ENCODE results near the gene PDE3B.
"Not testable (repeated sequence)": the region's sequence is repeated elsewhere in the genome, so short reads cannot be mapped to it uniquely, and the experiment has no call there.

PDE3B gene

GRCh38 chr11:14882196-14882595 lies 238.6 kb downstream of the PDE3B start:
- no peak overlapping the region for H2AK5ac ChIP-seq (ENCODE audit: low read length)
- no peak overlapping the region for H4K5ac ChIP-seq (ENCODE audit: low read length)
- peaks cover 2% of the 10 kb centered on the region for H3K79me1 ChIP-seq (ENCODE audit: low read length)
- H3K18ac ChIP-seq (ENCODE audit: low read length) = no peak overlapping the region
- no peak overlapping the region for H2BK120ac ChIP-seq (ENCODE audit: low read depth, low read length)
- no peak overlapping the region for H3K23ac ChIP-seq (ENCODE audit: low read length)
- no peak overlapping the region for H3K56ac ChIP-seq (ENCODE audit: low read length)
- no peaks in the 10 kb centered on the region for H3K36me3 ChIP-seq (ENCODE audit: control insufficient read depth, insufficient read depth, low read length)
- H3K4me2 ChIP-seq (ENCODE audit: low read length) = no peak overlapping the region
- no peaks in the 10 kb centered on the region for H3K27me3 ChIP-seq (ENCODE audit: insufficient read depth, low read length, poor library complexity)
- no peak overlapping the region for H2BK15ac ChIP-seq (replicated peaks; ENCODE audit: low read depth)
- H4K8ac ChIP-seq (ENCODE audit: low read depth, low read length) = no peak overlapping the region
- no peak overlapping the region for H3K9ac ChIP-seq (ENCODE audit: low read length)
- DNase-seq = no peak
- no peaks in the 10 kb centered on the region for H3K79me2 ChIP-seq (ENCODE audit: control insufficient read depth, insufficient read depth, low read length)
- H3K4me1 ChIP-seq (ENCODE audit: control insufficient read depth, low read depth, low read length) = no peaks in the 10 kb centered on the region
- H3K27ac ChIP-seq (ENCODE audit: low read depth, low read length) = no peak overlapping the region
- H3K4ac ChIP-seq (ENCODE audit: low read depth, low read length) = no peak overlapping the region
- H3K4me3 ChIP-seq (ENCODE audit: low read length) = no peak overlapping the region
- no peak overlapping the region for H2BK5ac ChIP-seq (ENCODE audit: low read length)
- WGBS (ENCODE audit: extremely low coverage, insufficient coverage, low lambda C conversion rate) = no CpG with 5 or more reads among the region's 1 CpG

DNA sequence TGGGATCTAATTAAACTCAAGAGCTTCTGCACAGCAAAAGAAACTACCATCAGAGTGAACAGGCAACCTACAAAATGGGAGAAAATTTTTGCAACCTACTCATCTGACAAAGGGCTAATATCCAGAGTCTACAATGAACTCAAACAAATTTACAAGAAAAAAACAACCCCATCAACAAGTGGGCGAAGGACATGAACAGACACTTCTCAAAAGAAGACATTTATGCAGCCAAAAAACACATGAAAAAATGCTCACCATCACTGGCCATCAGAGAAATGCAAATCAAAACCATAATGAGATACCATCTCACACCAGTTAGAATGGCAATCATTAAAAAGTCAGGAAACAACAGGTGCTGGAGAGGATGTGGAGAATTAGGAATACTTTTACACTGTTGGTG lies 240.1 kb downstream of the PDE3B start:
- H3K36me3 ChIP-seq (ENCODE audit: control insufficient read depth, insufficient read depth, low read length); H3K9ac ChIP-seq (ENCODE audit: low read length); H3K4me2 ChIP-seq (ENCODE audit: low read length); H3K79me1 ChIP-seq (ENCODE audit: low read length); H3K18ac ChIP-seq (ENCODE audit: low read length); H2BK15ac ChIP-seq (replicated peaks; ENCODE audit: low read depth); H3K27me3 ChIP-seq (ENCODE audit: insufficient read depth, low read length, poor library complexity); H4K5ac ChIP-seq (ENCODE audit: low read length); H3K4ac ChIP-seq (ENCODE audit: low read depth, low read length); H2AK5ac ChIP-seq (ENCODE audit: low read length); H4K8ac ChIP-seq (ENCODE audit: low read depth, low read length); H2BK120ac ChIP-seq (ENCODE audit: low read depth, low read length); H3K23ac ChIP-seq (ENCODE audit: low read length); H3K79me2 ChIP-seq (ENCODE audit: control insufficient read depth, insufficient read depth, low read length); H3K27ac ChIP-seq (ENCODE audit: low read depth, low read length); H2BK5ac ChIP-seq (ENCODE audit: low read length); H3K4me1 ChIP-seq (ENCODE audit: control insufficient read depth, low read depth, low read length); H3K56ac ChIP-seq (ENCODE audit: low read length); DNase-seq; H3K4me3 ChIP-seq (ENCODE audit: low read length): not testable (repeated sequence)
- WGBS (ENCODE audit: extremely low coverage, insufficient coverage, low lambda C conversion rate) = no CpG with 5 or more reads among the region's 1 CpG

- Histone ChIP-seq H3K56ac (ENCODE audit: low read length) (no peak overlapping the region), H3K23ac (ENCODE audit: low read length) (no peak overlapping the region), H3K4ac (ENCODE audit: low read depth, low read length) (no peak overlapping the region), H3K79me2 (ENCODE audit: control insufficient read depth, insufficient read depth, low read length) (no peaks in the 10 kb centered on the region), H3K27ac (ENCODE audit: low read depth, low read length) (no peak overlapping the region), H3K36me3 (ENCODE audit: control insufficient read depth, insufficient read depth, low read length) (no peaks in the 10 kb centered on the region), H3K27me3 (ENCODE audit: insufficient read depth, low read length, poor library complexity) (no peaks in the 10 kb centered on the region), H3K18ac (ENCODE audit: low read length) (no peak overlapping the region), H2BK120ac (ENCODE audit: low read depth, low read length) (no peak overlapping the region), H3K4me1 (ENCODE audit: control insufficient read depth, low read depth, low read length) (no peaks in the 10 kb centered on the region), H4K8ac (ENCODE audit: low read depth, low read length) (no peak overlapping the region), H2BK15ac (replicated peaks; ENCODE audit: low read depth) (no peak overlapping the region), H2BK5ac (ENCODE audit: low read length) (no peak overlapping the region), H2AK5ac (ENCODE audit: low read length) (no peak overlapping the region), H4K5ac (ENCODE audit: low read length) (no peak overlapping the region), H3K4me3 (ENCODE audit: low read length) (no peak overlapping the region), H3K9ac (ENCODE audit: low read length) (no peak overlapping the region), H3K4me2 (ENCODE audit: low read length) (no peak overlapping the region), H3K79me1 (ENCODE audit: low read length) (peaks cover 2% of the 10 kb centered on the region)
- DNase-seq = no peak
- no CpG with 5 or more reads among the region's 1 CpG for WGBS (ENCODE audit: extremely low coverage, insufficient coverage, low lambda C conversion rate)
These were observed 241.2 kb downstream of the PDE3B start for GRCh38 chr11:14884667-14885273.

DNA sequence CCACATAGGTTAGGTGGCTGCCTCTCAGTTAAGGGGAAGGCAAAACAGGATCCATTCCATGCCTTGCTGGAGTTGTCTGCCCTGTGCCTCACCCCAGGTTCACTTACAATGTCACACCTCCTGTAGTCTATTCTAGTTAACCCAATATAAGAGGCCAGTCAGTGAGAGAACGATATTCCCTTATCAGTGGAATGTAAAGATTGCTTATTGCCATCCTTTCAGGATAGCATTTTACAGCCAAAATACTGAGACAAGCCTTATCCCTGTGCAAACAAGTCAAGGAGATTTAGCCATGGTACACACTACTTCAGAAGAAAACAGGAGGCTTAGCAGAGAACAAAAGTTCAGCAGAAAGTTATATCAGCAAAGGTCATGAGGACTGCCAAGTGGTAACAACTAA lies 242.9 kb downstream of the PDE3B start:
- no peaks in the 10 kb centered on the region for H3K79me2 ChIP-seq (ENCODE audit: control insufficient read depth, insufficient read depth, low read length)
- no peak overlapping the region for H3K23ac ChIP-seq (ENCODE audit: low read length)
- H3K27me3 ChIP-seq (ENCODE audit: insufficient read depth, low read length, poor library complexity) = no peaks in the 10 kb centered on the region
- H4K8ac ChIP-seq (ENCODE audit: low read depth, low read length) = no peak overlapping the region
- no peak overlapping the region for H4K5ac ChIP-seq (ENCODE audit: low read length)
- DNase-seq = peak; percentile 49
- no peak overlapping the region for H3K4me2 ChIP-seq (ENCODE audit: low read length)
- H2BK5ac ChIP-seq (ENCODE audit: low read length) = no peak overlapping the region
- H3K4me3 ChIP-seq (ENCODE audit: low read length) = no peak overlapping the region
- no peak overlapping the region for H3K56ac ChIP-seq (ENCODE audit: low read length)
- no peaks in the 10 kb centered on the region for H3K4me1 ChIP-seq (ENCODE audit: control insufficient read depth, low read depth, low read length)
- H3K79me1 ChIP-seq (ENCODE audit: low read length) = peaks cover 2% of the 10 kb centered on the region
- H3K36me3 ChIP-seq (ENCODE audit: control insufficient read depth, insufficient read depth, low read length) = no peaks in the 10 kb centered on the region
- H3K27ac ChIP-seq (ENCODE audit: low read depth, low read length) = no peak overlapping the region
- H2BK15ac ChIP-seq (replicated peaks; ENCODE audit: low read depth) = no peak overlapping the region
- no peak overlapping the region for H3K18ac ChIP-seq (ENCODE audit: low read length)
- H2AK5ac ChIP-seq (ENCODE audit: low read length) = no peak overlapping the region
- H2BK120ac ChIP-seq (ENCODE audit: low read depth, low read length) = no peak overlapping the region
- WGBS (ENCODE audit: extremely low coverage, insufficient coverage, low lambda C conversion rate) = no CpG with 5 or more reads among the region's 1 CpG
- H3K4ac ChIP-seq (ENCODE audit: low read depth, low read length) = no peak overlapping the region
- no peak overlapping the region for H3K9ac ChIP-seq (ENCODE audit: low read length)

DNA sequence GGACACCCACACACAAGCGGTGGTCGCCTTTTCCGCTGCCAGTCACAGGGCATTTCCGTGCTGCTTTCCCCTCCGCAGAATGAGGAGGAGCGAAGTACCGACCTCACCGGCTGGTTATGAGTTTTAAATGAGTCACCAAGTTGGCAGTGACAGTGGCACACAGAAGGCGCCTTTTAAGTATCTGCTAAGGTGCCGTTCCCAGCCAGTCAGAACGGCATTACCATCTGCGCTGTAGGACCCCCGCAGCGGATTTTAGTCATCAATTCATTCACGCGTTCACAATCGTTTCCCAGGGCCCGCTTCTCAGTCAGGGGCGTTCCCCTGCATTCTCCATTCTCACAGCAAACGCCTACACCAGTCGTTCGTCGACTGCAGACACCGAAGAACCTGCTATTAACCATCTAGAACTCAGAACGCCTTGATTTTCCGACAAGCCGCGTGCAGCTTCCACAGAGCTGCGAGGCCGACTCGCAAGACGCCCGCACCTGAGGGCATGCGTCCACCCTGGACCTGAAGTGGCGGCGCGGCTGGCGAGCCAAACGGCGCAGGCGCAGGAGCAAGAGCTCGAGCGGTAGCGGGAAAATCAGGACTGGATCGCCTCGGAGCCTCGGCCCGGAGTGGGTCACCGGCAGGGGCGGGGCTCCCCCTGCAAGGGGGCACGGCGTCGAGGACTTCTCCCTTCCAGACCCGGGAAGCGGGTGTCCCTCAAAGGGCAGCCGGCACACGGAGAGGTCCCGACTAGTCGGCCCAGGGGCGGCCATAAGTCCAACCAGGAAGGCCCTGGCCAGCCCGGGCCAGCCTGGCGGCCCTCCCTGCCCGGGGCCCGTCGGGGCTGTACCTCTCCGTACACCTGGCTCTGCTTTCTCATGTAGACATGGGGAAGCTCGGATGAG lies 247.8 kb downstream of the PDE3B start:
- Histone ChIP-seq H3K79me2 (ENCODE audit: control insufficient read depth, insufficient read depth, low read length) (no peaks in the 10 kb centered on the region), H3K23ac (ENCODE audit: low read length) (no peak overlapping the region), H3K4me1 (ENCODE audit: control insufficient read depth, low read depth, low read length) (peaks cover 4% of the 10 kb centered on the region), H3K4me3 (ENCODE audit: low read length) (peak overlapping the region; percentile 28), H3K27ac (ENCODE audit: low read depth, low read length) (peak overlapping the region; percentile 80), H3K36me3 (ENCODE audit: control insufficient read depth, insufficient read depth, low read length) (no peaks in the 10 kb centered on the region), H3K18ac (ENCODE audit: low read length) (peak overlapping the region; percentile 55), H3K4ac (ENCODE audit: low read depth, low read length) (no peak overlapping the region), H3K27me3 (ENCODE audit: insufficient read depth, low read length, poor library complexity) (no peaks in the 10 kb centered on the region), H2BK5ac (ENCODE audit: low read length) (no peak overlapping the region), H3K56ac (ENCODE audit: low read length) (peak overlapping the region; percentile 83), H3K79me1 (ENCODE audit: low read length) (no peaks in the 10 kb centered on the region), H3K9ac (ENCODE audit: low read length) (peak overlapping the region; percentile 70), H2BK15ac (replicated peaks; ENCODE audit: low read depth) (no peak overlapping the region), H2AK5ac (ENCODE audit: low read length) (no peak overlapping the region), H4K5ac (ENCODE audit: low read length) (no peak overlapping the region), H2BK120ac (ENCODE audit: low read depth, low read length) (no peak overlapping the region), H4K8ac (ENCODE audit: low read depth, low read length) (no peak overlapping the region), H3K4me2 (ENCODE audit: low read length) (peak overlapping the region; percentile 67)
- WGBS (ENCODE audit: extremely low coverage, insufficient coverage, low lambda C conversion rate) = no CpG with 5 or more reads among the region's 67 CpGs
- DNase-seq = peak; percentile 96

Data from mesendoderm (in vitro differentiated cells).